Hepatocyte (in vitro differentiated cells): ENCODE results near the gene LRCH1.

Experiments used
- EZH2 ChIP-seq: fragments of 200-600 bp; sonication (generic); IDR thresholded peaks from 2 replicates; pipeline ENCODE4 v1.6.1; 2016; ENCODE audit warnings: antibody characterized with exemption, mild to moderate bottlenecking, borderline replicate concordance
- TF ChIP-seq, protein P1 (sequence below): fragments of 200-600 bp; sonication (generic); IDR thresholded peaks from 2 replicates; pipeline ENCODE4 v1.5.1; 2016; ENCODE audit warnings: antibody characterized with exemption, mild to moderate bottlenecking; ENCODE audit not compliant: poor library complexity

DNA sequence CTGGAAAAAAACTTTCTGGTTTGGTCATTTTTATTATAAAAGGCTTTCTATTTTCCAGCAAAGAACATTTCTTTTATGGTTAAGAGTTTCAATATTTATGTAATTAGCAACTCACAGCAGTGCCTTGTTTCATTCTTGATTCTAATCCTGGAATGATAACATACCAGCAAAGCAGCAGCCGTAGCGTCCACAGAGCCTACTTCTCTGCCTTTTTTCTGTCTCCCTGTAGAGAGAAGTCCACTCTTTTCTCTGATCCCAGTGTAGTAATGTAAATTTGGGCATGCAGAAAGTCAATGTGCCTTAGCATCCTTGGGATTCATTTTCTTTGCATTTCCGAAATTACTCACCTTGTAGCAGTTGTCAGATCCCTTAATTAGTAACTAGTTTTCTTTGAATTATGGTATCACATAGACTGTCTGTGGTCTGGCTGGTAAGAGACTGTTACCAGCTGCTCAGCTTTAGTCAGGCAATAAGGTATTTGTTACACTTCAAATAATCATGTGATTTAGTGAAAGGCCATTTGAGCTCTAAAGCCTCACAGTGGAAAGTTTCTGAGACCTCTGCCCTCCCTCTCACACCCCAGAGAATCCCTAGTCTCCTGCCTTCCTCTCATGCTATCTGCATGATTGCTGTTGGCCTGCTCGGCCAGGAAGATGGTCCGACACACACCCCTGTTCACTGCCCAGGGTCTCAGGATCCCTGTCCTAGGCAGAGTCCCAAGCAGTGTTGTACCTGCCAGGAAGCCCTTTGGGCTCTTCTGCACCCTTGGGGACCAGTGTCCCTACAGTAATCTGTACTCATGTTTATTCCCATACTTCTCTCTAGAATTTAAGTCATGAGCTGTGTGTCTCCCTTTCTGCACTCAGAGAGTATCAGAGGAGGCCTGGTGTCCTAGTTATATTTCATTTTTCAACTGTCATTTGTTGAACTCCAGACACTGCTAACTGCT is 86.3 kb downstream of the LRCH1 start:
- TF ChIP-seq EZH2: no peak
- TF ChIP-seq, protein P1, sequence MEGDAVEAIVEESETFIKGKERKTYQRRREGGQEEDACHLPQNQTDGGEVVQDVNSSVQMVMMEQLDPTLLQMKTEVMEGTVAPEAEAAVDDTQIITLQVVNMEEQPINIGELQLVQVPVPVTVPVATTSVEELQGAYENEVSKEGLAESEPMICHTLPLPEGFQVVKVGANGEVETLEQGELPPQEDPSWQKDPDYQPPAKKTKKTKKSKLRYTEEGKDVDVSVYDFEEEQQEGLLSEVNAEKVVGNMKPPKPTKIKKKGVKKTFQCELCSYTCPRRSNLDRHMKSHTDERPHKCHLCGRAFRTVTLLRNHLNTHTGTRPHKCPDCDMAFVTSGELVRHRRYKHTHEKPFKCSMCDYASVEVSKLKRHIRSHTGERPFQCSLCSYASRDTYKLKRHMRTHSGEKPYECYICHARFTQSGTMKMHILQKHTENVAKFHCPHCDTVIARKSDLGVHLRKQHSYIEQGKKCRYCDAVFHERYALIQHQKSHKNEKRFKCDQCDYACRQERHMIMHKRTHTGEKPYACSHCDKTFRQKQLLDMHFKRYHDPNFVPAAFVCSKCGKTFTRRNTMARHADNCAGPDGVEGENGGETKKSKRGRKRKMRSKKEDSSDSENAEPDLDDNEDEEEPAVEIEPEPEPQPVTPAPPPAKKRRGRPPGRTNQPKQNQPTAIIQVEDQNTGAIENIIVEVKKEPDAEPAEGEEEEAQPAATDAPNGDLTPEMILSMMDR: no peak
